HCT116 (cell line): ENCODE measurements around the gene GAS2L2.

ENCODE experiments used
- ATF3 ChIP-seq: IDR thresholded peaks from 2 replicates; pipeline ENCODE4 v1.6.1; 2012
- CEBPB ChIP-seq: IDR thresholded peaks from 2 replicates; pipeline ENCODE4 v1.6.1; 2012; ENCODE audit warnings: low read depth
- CTCF ChIP-seq, 3 experiments: fragments of 200-600 bp in 1 of 3; sonication (generic) in 1 of 3; IDR thresholded peaks in 2 of 3; conservative IDR thresholded peaks in 1 of 3; 2 replicates each; pipeline ENCODE4 v1.5.1; 2012 to 2017; ENCODE audit warnings: low read depth in 2 of 3, low read length in 2 of 3, antibody characterized with exemption in 1 of 3, borderline replicate concordance in 1 of 3, control low read depth in 1 of 3, mild to moderate bottlenecking in 1 of 3, mixed read lengths in 1 of 3, mixed run types in 1 of 3, moderate library complexity in 1 of 3; ENCODE audit not compliant: insufficient read depth in 1 of 3
- EZH2 ChIP-seq: fragments of 200-600 bp; sonication (generic); IDR thresholded peaks from 2 replicates; pipeline ENCODE4 v1.6.1; 2017; ENCODE audit warnings: antibody characterized with exemption, mixed run types
- EZH2phosphoT487 ChIP-seq: fragments of 200-600 bp; IDR thresholded peaks from 2 replicates; pipeline ENCODE4 v1.6.1; 2018; ENCODE audit warnings: antibody characterized with exemption, borderline replicate concordance
- POLR2AphosphoS5 ChIP-seq: IDR thresholded peaks from 2 replicates; pipeline ENCODE4 v1.6.1; 2011; ENCODE audit warnings: mild to moderate bottlenecking, low read depth, low read length, moderate library complexity
- RAD21 ChIP-seq: IDR thresholded peaks from 2 replicates; pipeline ENCODE4 v1.6.1; 2012; ENCODE audit warnings: low read depth, mild to moderate bottlenecking
- REST ChIP-seq: IDR thresholded peaks from 2 replicates; pipeline ENCODE4 v1.6.1; 2012; ENCODE audit warnings: low read depth
- SP1 ChIP-seq: IDR thresholded peaks from 2 replicates; pipeline ENCODE4 v1.6.1; 2012; ENCODE audit warnings: low read depth
- YY1 ChIP-seq: IDR thresholded peaks from 2 replicates; pipeline ENCODE4 v1.6.1; 2011; ENCODE audit warnings: low read length, low read depth, moderate library complexity, mild to moderate bottlenecking; ENCODE audit not compliant: insufficient replicate concordance; ENCODE audit errors: extremely low read depth
- ZNF274 ChIP-seq: fragments of 200-500 bp; sonication (Bioruptor generic); IDR thresholded peaks from 2 replicates; pipeline ENCODE4 v1.6.1; 2014; ENCODE audit warnings: mild to moderate bottlenecking, low read depth, low read length, inconsistent platforms

- no peak for TF ChIP-seq CTCF (IDR thresholded peaks at IDR 0.05 in 2 of 3, conservative IDR thresholded peaks at IDR 0.05 in 1 of 3; ENCODE audit: borderline replicate concordance in 1 of 3, insufficient read depth in 1 of 3, low read depth in 2 of 3, low read length in 2 of 3)
- no peak for TF ChIP-seq EZH2phosphoT487
- no peak for TF ChIP-seq POLR2AphosphoS5
- TF ChIP-seq EZH2 = no peak
- no peak for TF ChIP-seq REST
- TF ChIP-seq YY1 = no peak
- no peak for TF ChIP-seq ATF3
- no peak for TF ChIP-seq CEBPB
- TF ChIP-seq ZNF274 = no peak
- TF ChIP-seq RAD21 = no peak
- no peak for TF ChIP-seq SP1
Measured at GRCh38 chr17:35744830-35745229, 8.2 kb downstream of the GAS2L2 start.
